ENCODE results near the gene CTIF.
"Not testable (repeated sequence)": the region's sequence is repeated elsewhere in the genome, so short reads cannot be mapped to it uniquely, and the experiment has no call there.

Gene CTIF

DNA sequence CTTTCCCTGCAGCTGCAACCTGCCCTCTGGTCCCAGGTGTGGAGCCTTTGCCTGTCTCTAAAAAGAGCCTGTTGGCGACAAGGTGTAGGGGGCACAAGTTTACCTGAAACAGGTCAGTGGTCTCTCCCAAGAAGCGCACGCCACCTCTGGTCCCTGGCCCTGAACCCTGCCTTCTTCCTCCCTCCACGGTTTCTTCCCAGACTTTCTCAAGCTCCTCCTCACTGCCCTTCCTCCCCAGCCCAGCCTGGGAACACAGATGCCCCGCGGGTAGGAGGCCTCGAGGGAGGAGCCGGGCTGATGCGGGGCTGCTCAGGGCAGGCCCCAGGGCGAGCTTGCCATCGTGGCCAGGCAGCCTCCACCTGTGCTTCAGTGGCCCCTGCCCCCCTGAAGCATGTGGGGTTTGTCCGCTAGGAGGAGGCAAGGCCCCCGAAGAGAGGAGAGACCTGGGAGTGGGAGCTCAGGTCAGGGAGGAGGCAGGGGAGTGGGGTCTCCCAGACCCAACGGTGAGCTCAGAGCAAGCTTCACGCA is 322.4 kb downstream of the CTIF start:
- DNase-seq, result no peak

GRCh38 chr18:48862132-48862531 is 323.3 kb downstream of the CTIF start:
- DNase-seq, result no peak

- DNase-seq, result no peak
Measured at GRCh38 chr18:48862678-48863270, 323.9 kb downstream of the CTIF start.

GRCh38 chr18:48863432-48864065 is 324.7 kb downstream of the CTIF start:
- no peak for DNase-seq

GRCh38 chr18:48864876-48865275 is 326.0 kb downstream of the CTIF start:
- no peak for DNase-seq

DNA sequence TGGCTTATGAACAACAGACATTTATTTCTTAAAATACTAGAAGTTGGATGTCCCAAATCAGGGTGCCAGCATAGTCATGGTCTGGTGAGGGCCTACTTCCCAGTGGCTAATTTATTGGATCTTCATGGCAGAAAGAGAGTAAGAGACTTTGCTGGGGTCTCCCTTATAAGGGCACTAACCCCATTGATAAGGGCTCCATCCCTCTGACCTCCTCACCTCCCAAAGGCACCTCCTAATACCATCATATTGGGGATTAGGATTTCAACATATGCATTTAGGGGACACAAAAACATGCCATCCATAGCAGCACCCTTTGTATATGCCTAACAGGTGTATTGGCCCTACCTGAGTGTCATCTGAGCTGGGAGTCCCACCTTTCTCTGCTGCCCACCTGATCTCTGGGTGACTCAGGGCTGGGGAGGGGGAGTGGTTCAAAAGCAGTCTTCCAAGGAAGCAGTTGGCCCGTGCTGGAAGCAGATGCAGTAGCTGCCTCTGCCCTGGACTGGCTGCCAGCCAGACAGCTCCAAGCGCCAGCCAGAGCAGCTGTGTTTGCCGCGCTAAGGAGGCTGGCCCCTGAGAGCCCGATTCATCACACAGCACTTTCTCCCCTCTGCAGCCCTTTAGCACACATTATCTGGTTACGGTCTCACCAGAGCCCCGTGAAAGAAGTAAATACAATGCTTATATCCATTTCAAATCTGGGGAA is 327.4 kb downstream of the CTIF start:
- DNase-seq, result no peak

- no peak for DNase-seq
Measured at GRCh38 chr18:48866856-48867255, 328.0 kb downstream of the CTIF start.

DNA sequence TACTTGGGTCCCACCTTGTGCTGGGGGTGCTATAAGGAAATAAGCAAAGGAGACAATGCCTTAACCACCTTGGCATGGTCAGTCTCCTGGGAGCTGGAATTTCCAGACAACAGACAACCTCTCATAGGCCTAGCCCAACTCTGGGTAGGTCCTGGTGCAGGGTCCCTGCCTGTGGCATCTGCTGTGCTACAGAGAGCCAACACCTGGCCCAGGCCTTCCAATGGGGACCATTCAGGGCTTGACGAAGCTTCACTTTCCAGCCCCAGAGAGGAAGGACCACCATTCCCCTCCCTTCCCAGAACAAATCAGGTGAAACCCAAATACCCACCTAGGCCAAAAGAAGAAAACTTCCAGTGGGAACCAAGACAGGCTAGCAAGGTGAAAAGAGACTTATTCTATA is 329.1 kb downstream of the CTIF start:
- no peak for DNase-seq

- DNase-seq, result no peak
Measured at GRCh38 chr18:48868468-48869466, 329.9 kb downstream of the CTIF start.

- no peak for DNase-seq
Measured at GRCh38 chr18:48869591-48869990, 330.8 kb downstream of the CTIF start.

DNA sequence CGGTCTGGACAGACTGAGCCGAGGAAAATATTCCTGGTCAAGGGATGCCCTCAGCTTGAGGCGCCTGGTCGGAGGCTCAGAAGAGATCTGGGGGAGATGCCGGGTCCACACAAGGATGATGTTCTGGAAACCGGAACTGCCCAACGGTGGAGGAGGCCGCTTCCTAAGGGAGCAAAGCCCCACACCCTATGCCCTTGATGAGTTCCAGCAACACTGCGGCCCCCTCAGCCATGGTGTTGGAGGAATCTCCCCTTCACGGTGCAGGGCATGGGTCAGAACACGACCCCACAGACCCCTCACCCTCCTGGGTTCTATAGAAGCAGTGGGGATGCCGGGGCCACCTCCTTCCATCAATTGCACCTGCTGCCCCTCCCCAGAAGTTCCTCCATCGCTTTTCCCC is 332.1 kb downstream of the CTIF start:
- DNase-seq, result not testable (repeated sequence)

- DNase-seq, result no peak
Measured at GRCh38 chr18:48871391-48872166, 332.7 kb downstream of the CTIF start.

GRCh38 chr18:48872234-48873145 is 333.7 kb downstream of the CTIF start:
- DNase-seq, result no peak

DNA sequence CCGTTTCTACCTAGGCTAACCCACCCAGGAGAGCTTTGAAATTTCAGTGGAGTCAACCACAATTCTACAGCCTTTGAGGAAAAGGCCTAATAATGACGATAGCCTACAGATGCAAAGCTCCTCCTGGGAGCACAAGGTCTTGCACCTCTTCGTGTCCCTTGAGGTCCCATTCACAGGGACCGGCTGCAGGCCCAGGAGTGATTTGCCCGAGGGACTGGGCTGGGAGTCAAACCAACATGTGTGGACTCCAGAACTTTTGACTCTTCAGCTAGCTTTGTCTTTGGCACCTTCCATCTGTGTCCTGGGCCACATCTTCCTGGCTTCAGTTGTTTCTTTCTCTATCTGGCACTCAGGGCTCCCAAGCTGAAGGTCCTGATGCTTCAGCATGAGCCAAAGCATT is 335.4 kb downstream of the CTIF start:
- no peak for DNase-seq

DNA sequence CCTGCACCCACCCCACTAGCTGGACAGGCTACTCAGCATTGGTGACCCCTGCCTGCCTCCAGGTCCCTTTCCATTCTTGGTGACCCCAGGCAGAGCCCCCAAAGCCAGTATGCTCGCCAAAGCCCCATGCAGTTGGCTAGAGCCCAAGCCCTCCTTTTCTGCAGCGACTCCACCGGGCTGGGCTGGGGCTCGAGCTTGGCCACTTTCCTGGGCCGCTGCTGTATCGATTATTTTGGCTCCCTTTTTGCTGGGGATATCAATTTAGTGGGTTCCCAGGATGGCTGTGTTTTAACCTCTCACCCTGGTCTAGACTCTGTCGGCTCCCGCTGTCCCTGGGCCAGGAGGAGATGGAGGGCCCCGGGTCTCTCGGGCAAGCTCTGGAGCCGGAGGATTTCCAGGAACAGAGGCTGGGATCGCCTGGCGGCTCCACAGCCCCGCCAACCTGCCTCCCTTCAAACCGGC is 335.9 kb downstream of the CTIF start:
- DNase-seq, result no peak

DNA sequence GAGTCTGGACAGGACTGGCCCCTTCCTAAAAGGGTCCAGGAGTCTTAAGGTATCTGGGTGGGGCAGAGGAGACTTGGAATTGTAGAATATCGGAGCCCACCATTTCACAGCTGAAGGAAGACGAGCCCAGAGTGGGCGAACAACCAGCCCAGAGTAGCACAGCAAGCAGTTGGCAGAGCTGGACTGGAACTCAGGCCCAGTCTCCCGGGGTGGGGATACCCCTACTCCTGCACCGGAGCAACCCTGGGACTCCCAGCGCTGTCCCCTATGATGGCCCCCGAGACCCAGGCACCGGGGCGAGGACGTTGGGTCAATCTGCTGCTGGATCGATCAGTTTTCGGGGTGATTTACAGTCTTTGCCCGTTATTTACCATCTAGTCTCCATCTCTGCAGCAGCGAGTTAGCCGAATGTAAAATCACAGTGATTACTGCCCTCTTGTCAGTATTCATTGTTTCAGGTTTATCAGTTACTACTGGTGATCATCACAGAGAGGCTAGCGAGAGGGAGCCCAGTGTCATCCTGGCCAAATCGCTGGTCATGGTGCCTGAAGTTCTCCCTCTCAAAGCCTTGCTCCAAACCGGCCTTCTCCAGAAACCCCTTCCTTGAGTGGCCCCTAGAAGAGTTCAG is 336.6 kb downstream of the CTIF start:
- DNase-seq, result no peak

DNA sequence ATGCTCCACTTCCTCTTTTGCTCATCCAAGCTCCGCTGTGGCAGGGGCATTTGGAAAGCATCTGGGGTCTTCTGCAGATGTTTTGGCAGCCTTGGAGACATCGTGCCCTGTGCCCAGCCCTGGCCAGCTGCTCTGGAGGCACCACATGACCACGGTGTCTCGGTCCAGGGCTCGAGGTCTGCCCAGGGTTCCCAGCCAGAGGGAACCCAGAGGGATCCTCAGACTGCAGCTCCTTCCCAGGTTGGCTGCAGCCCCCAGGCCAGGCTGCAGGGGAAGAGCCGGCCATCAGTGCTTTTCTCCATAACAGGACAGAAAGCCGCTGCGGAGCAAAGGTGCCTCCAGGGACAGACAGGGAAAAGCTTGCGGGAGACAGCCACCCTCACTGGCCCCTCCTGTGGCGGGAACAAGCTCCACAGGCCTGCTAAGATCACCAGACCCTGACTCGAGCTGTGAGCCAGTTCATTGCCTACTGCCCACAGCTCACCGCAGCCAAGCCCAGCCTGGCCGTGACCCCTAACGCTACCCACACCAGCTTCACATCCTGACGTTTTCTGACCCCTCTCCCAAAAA is 337.2 kb downstream of the CTIF start:
- DNase-seq, result no peak

GRCh38 chr18:48876590-48876989 is 337.8 kb downstream of the CTIF start:
- no peak for DNase-seq

DNA sequence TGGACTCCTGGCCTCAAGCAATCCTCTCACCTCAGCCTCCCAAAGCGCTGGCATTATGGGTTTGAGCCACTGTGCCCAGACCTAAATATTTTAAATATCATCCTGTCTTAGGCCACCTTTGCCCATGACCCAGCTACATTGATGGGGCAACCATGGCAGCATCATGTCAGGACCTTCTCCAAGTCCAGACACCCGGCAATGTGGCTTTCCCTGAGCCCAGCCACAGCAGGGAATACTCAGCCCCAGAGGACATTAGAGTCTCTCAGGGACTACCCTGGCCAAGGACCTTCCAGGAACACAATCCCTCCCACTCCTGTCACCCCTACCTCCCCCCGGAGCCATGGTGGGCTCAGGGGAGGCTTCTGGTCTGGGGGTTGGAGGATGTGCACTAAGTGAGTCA is 339.1 kb downstream of the CTIF start:
- no peak for DNase-seq

- DNase-seq, result no peak
Measured at GRCh38 chr18:48878471-48878870, 339.6 kb downstream of the CTIF start.

Measured in AML-193 (cell line).